ENCODE measurements around the gene TRNP1.
"Not testable (repeated sequence)": the region's sequence is repeated elsewhere in the genome, so short reads cannot be mapped to it uniquely, and the experiment has no call there.

TRNP1 gene

GRCh38 chr1:26976621-26977510 lies 16.6 kb upstream of the TRNP1 start:
- DNase-seq, result no peak

GRCh38 chr1:26978901-26979300 lies 14.6 kb upstream of the TRNP1 start:
- no peak for DNase-seq

GRCh38 chr1:26981146-26981846 lies 12.2 kb upstream of the TRNP1 start:
- no peak for DNase-seq

GRCh38 chr1:26983863-26984262 lies 9.6 kb upstream of the TRNP1 start:
- DNase-seq, result no peak

GRCh38 chr1:26984291-26984690 lies 9.2 kb upstream of the TRNP1 start:
- DNase-seq, result no peak

GRCh38 chr1:26986658-26987057 lies 6.8 kb upstream of the TRNP1 start:
- DNase-seq, result no peak

- not testable (repeated sequence) for DNase-seq
These were observed 3.9 kb upstream of the TRNP1 start for GRCh38 chr1:26989403-26990109.

GRCh38 chr1:26991310-26992116 lies 2.0 kb upstream of the TRNP1 start:
- DNase-seq, result no peak

GRCh38 chr1:26994020-26994786 lies 711 bp downstream of the TRNP1 start:
- no peak for DNase-seq

- peak; percentile 48 for DNase-seq
These were observed 1.5 kb downstream of the TRNP1 start for GRCh38 chr1:26994787-26995517.

GRCh38 chr1:26996024-26996423 lies 2.5 kb downstream of the TRNP1 start:
- no peak for DNase-seq

- DNase-seq, result no peak
These were observed 3.2 kb downstream of the TRNP1 start for GRCh38 chr1:26996665-26997064.

GRCh38 chr1:26998429-26999300 lies 5.2 kb downstream of the TRNP1 start:
- no peak for DNase-seq

GRCh38 chr1:26999440-26999987 lies 6.0 kb downstream of the TRNP1 start:
- DNase-seq, result no peak

GRCh38 chr1:27000090-27000816 lies 6.8 kb downstream of the TRNP1 start:
- DNase-seq, result no peak

- no peak for DNase-seq
These were observed 7.4 kb downstream of the TRNP1 start for GRCh38 chr1:27000817-27001460.

GRCh38 chr1:27001570-27002360 lies 8.3 kb downstream of the TRNP1 start:
- no peak for DNase-seq
